SK-N-SH (cell line): ENCODE data around the gene ALDOA. TPM values are rescaled to one million over a fixed set of nuclear protein-coding genes. Genes with fewer than 3 reads are reported as not detected.

Source experiments
- CTCF ChIA-PET: fragments of 300-600, 350-600 bp; formaldehyde crosslinking; extraction: SDS; loops from one replicate; lab custom pipeline; 2021; lab: Yijun Ruan, JAX
- POLR2A ChIA-PET: fragments of 350-600 bp; sonication (Branson Sonifier 250); formaldehyde crosslinking; extraction: SDS; loops from one replicate; lab custom pipeline; 2020; ENCODE audit warnings: antibody characterized with exemption, inconsistent platforms; lab: Yijun Ruan, JAX
- DNase-seq: peaks from one replicate; pipeline ENCODE4 v3.0.0; 2012
- H2AFZ ChIP-seq: fragments of 200-600 bp; sonication (generic); 2 replicates; pipeline ENCODE4 v1.8.1; 2016; ENCODE audit warnings: antibody characterized with exemption, mild to moderate bottlenecking, low read depth
- H3F3A ChIP-seq: fragments of 200-600 bp; sonication (generic); replicated peaks from 2 replicates; pipeline ENCODE3; 2016; ENCODE audit warnings: antibody characterized with exemption, mild to moderate bottlenecking; ENCODE audit not compliant: insufficient read depth
- H3K27ac ChIP-seq, 2 experiments: fragments of 200-500 bp in 1 of 2; fragments of 200-600 bp in 1 of 2; sonication (Bioruptor generic) in 1 of 2; sonication (generic), shearing (Covaris generic) in 1 of 2; 2 replicates each; pipeline versions ENCODE4 v1.5.1 to v1.6.1; 2014 to 2016; ENCODE audit warnings: low read depth in 2 of 2, inconsistent platforms in 1 of 2, low read length in 1 of 2, mild to moderate bottlenecking in 1 of 2, mixed read lengths in 1 of 2
- H3K27me3 ChIP-seq: fragments of 200-600 bp; sonication (generic), shearing (Covaris generic); 2 replicates; pipeline ENCODE4 v1.6.1; 2016; ENCODE audit warnings: mixed run types; ENCODE audit not compliant: insufficient read depth
- H3K36me3 ChIP-seq, 2 experiments: fragments of 200-500 bp in 1 of 2; fragments of 200-600 bp in 1 of 2; sonication (Bioruptor generic) in 1 of 2; sonication (generic) in 1 of 2; replicated peaks in 1 of 2; 2 replicates each; pipeline versions ENCODE3 to v1.5.1; 2014 to 2016; ENCODE audit warnings: low read length in 1 of 2, mild to moderate bottlenecking in 1 of 2; ENCODE audit not compliant: insufficient read depth in 2 of 2, control insufficient read depth in 1 of 2
- H3K4me1 ChIP-seq, 2 experiments: fragments of 200-500 bp in 1 of 2; fragments of 200-600 bp in 1 of 2; sonication (Bioruptor generic) in 1 of 2; sonication (generic), shearing (Covaris generic) in 1 of 2; 2 replicates each; pipeline versions ENCODE4 v1.5.1 to v1.6.1; 2014 to 2016; ENCODE audit warnings: low read depth in 1 of 2, low read length in 1 of 2, mixed run types in 1 of 2; ENCODE audit not compliant: insufficient read depth in 2 of 2, control insufficient read depth in 1 of 2
- H3K4me2 ChIP-seq: fragments of 200-600 bp; sonication (generic), shearing (Covaris generic); 2 replicates; pipeline ENCODE4 v1.6.1; 2017; ENCODE audit warnings: mixed run types
- H3K4me3 ChIP-seq, 2 experiments: fragments of 200-500 bp in 1 of 2; fragments of 200-600 bp in 1 of 2; sonication (Bioruptor generic) in 1 of 2; sonication (generic), shearing (Covaris generic) in 1 of 2; 2 replicates each; pipeline versions ENCODE4 v1.5.1 to v1.8.1; 2014 to 2016; ENCODE audit warnings: low read depth in 2 of 2, inconsistent platforms in 1 of 2, low read length in 1 of 2, mild to moderate bottlenecking in 1 of 2, mixed read lengths in 1 of 2, moderate library complexity in 1 of 2
- H3K79me2 ChIP-seq: fragments of 200-600 bp; sonication (generic); 2 replicates; pipeline ENCODE4 v1.8.1; 2017; ENCODE audit warnings: mild to moderate bottlenecking; ENCODE audit not compliant: insufficient read depth
- H3K9ac ChIP-seq: fragments of 200-600 bp; sonication (generic); 2 replicates; pipeline ENCODE4 v1.6.1; 2017; ENCODE audit warnings: mixed run types
- H3K9me2 ChIP-seq: fragments of 200-600 bp; sonication (generic); 2 replicates; pipeline ENCODE4 v1.6.1; 2017; ENCODE audit warnings: mixed run types
- H3K9me3 ChIP-seq: fragments of 200-600 bp; sonication (generic); 2 replicates; pipeline ENCODE4 v1.6.1; 2017; ENCODE audit warnings: mixed run types, mild to moderate bottlenecking, moderate library complexity
- H4K20me1 ChIP-seq: fragments of 200-600 bp; sonication (generic); 2 replicates; pipeline ENCODE4 v1.6.1; 2017; ENCODE audit warnings: mild to moderate bottlenecking, mixed run types; ENCODE audit not compliant: insufficient read depth
- JUND ChIP-seq: IDR thresholded peaks from 2 replicates; pipeline ENCODE4 v1.4.0; 2012
- MXI1 ChIP-seq: IDR thresholded peaks from 2 replicates; pipeline ENCODE4 v1.6.1; 2012; ENCODE audit warnings: mild to moderate bottlenecking, low read depth, low read length, improper control_type of control experiment
- POLR2AphosphoS5 ChIP-seq: IDR thresholded peaks from 2 replicates; pipeline ENCODE4 v1.6.1; 2012; ENCODE audit warnings: low read depth, low read length
- RAD21 ChIP-seq: IDR thresholded peaks from 2 replicates; pipeline ENCODE4 v1.6.1; 2012; ENCODE audit warnings: mild to moderate bottlenecking, low read length
- RCOR1 ChIP-seq: fragments of 150-350 bp; IDR thresholded peaks from 2 replicates; pipeline ENCODE4 v1.6.1; 2017; ENCODE audit warnings: antibody characterized with exemption, low read length
- TAF1 ChIP-seq: IDR thresholded peaks from 2 replicates; pipeline ENCODE4 v1.6.1; 2012; ENCODE audit warnings: low read depth, mild to moderate bottlenecking, low read length, moderate library complexity, borderline replicate concordance
- USF1 ChIP-seq: IDR thresholded peaks from 2 replicates; pipeline ENCODE4 v1.4.0; 2012; ENCODE audit warnings: low read depth, borderline replicate concordance
- WGBS: methylation state at CpG from one replicate; pipeline ENCODE4 v1.1.6; 2017; ENCODE audit warnings: low lambda C conversion rate; 5-methylcytosine and 5-hydroxymethylcytosine counted together
- polyA plus RNA-seq, 3 experiments: library from polyadenylated mRNA; depleted of rRNA; stranded (reverse); fragments of >200 nt; gene quantifications; 2 replicates each; pipeline ENCODE4 v1.2.3, GENCODE V29; 2012

Gene ALDOA
- polyA plus RNA-seq, 1 of the 3 experiments (the other 2 are of a cell fraction), result 641 TPM

GRCh38 chr16:30063278-30063892 is 2.2 kb upstream of the ALDOA start:
- ChIA-PET POLR2A (interaction anchor here (0.6 to 5.1 kb wide), 6 partner anchors 8 to 143 kb away, joined by 3 to 57 read pairs (median 3); partner anchors contain the start of genes TAOK2 and TBX6), CTCF (interaction anchor here (0.9 to 6.7 kb wide), 7 partner anchors 9 to 74 kb away, joined by 3 to 68 read pairs (median 5); partner anchors contain the start of gene TBX6)
- Histone ChIP-seq H3K4me2 (peak overlapping the region; percentile 99), H2AFZ (no peak overlapping the region), H3F3A (peaks cover 23% of the 10 kb centered on the region), H3K27ac (peak overlapping the region; percentile 98 to 99), H3K36me3 (peaks cover 13 to 31% of the 10 kb centered on the region in 2 experiments), H3K9me2 (no peaks in the 10 kb centered on the region), H3K27me3 (no peaks in the 10 kb centered on the region), H3K9me3 (no peaks in the 10 kb centered on the region), H3K9ac (peak overlapping the region; percentile 85; the same call in 1 of the 2 replicates), H3K4me1 (peaks cover 25 to 39% of the 10 kb centered on the region in 2 experiments), H3K4me3 (peak overlapping the region in 1 of 2 experiments; percentile 92; a peak in 1 of 4 replicates), H4K20me1 (peaks cover 24% of the 10 kb centered on the region), H3K79me2 (peaks cover 48% of the 10 kb centered on the region)
- 83% methylated on average over 8 of the region's 12 CpGs for WGBS
- TF ChIP-seq POLR2AphosphoS5 (0 out of 2 replicates have a peak, but pooled peaks have one; percentile 18), JUND (no peak)
- DNase-seq, result no peak

- Histone ChIP-seq H3K4me3 (peak overlapping the region; percentile 56 to 92), H3K4me2 (peak overlapping the region; percentile 99), H3K9me3 (no peaks in the 10 kb centered on the region), H3K79me2 (peaks cover 55% of the 10 kb centered on the region), H3K27ac (peak overlapping the region; percentile 98 to 99), H3K36me3 (peaks cover 20 to 38% of the 10 kb centered on the region in 2 experiments), H3K9me2 (no peaks in the 10 kb centered on the region), H3K4me1 (peaks cover 31 to 42% of the 10 kb centered on the region in 2 experiments), H3F3A (peaks cover 27% of the 10 kb centered on the region), H3K9ac (peak overlapping the region; percentile 85), H3K27me3 (no peaks in the 10 kb centered on the region), H4K20me1 (peaks cover 31% of the 10 kb centered on the region), H2AFZ (no peak overlapping the region)
- DNase-seq, result peak; percentile 76
- ChIA-PET POLR2A (interaction anchor here (0.5 to 5.1 kb wide), 10 partner anchors 9 to 143 kb away, joined by 3 to 57 read pairs (median 4); partner anchors contain the start of genes PPP4C, TAOK2 and TBX6), CTCF (interaction anchor here (0.9 to 6.7 kb wide), 7 partner anchors 9 to 73 kb away, joined by 3 to 68 read pairs (median 5); partner anchors contain the start of gene TBX6)
- TF ChIP-seq USF1 (peak; percentile 78), RCOR1 (no peak), MXI1 (peak; percentile 12; the same call in 1 of the 2 replicates), RAD21 (peak; percentile 21; the same call in 1 of the 2 replicates), TAF1 (no peak)
- 29% methylated on average over 20 of the region's 27 CpGs for WGBS
Observed at GRCh38 chr16:30063893-30064728, 1.4 kb upstream of the ALDOA start.
